Measurements from ENCODE around the gene KIAA0930.

DNA sequence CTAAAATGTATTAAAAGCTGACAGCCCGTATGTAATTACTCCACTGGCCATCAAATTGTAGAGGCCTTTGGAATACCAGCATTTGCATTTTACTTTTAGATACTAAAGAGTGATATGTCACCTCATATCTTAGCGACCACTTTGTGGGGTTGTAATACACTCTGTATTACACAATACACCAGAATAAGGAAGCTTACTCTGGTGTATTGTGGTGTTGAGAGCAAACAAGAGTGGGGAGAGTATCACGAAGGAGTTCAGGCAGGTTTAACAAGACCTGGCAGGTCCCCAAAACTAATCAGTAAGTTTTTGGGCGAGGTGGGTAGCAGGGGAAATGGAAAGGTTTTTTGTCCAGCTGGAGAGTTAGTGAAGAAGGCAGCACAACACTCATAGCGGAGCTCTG is 73.8 kb downstream of the KIAA0930 start:
- TF ChIP-seq, protein P1, sequence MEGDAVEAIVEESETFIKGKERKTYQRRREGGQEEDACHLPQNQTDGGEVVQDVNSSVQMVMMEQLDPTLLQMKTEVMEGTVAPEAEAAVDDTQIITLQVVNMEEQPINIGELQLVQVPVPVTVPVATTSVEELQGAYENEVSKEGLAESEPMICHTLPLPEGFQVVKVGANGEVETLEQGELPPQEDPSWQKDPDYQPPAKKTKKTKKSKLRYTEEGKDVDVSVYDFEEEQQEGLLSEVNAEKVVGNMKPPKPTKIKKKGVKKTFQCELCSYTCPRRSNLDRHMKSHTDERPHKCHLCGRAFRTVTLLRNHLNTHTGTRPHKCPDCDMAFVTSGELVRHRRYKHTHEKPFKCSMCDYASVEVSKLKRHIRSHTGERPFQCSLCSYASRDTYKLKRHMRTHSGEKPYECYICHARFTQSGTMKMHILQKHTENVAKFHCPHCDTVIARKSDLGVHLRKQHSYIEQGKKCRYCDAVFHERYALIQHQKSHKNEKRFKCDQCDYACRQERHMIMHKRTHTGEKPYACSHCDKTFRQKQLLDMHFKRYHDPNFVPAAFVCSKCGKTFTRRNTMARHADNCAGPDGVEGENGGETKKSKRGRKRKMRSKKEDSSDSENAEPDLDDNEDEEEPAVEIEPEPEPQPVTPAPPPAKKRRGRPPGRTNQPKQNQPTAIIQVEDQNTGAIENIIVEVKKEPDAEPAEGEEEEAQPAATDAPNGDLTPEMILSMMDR (IDR thresholded peaks at IDR 0.05): no peak
- TF ChIP-seq EP300 (IDR thresholded peaks at IDR 0.05) (no peak), POLR2A (IDR thresholded peaks at IDR 0.05) (no peak), POLR2AphosphoS5 (IDR thresholded peaks at IDR 0.05) (no peak)
